Amygdala (tissue), 56 donors: Measurements from ENCODE around the gene KIAA0930.
"Not testable (repeated sequence)": the region's sequence is repeated elsewhere in the genome, so short reads cannot be mapped to it uniquely, and the experiment has no call there.

Source experiments
- DNase-seq, 56 donors: peaks; one replicate each; lab custom pipeline; 2025; lab: John Stamatoyannopoulos, UW

Gene KIAA0930

DNA sequence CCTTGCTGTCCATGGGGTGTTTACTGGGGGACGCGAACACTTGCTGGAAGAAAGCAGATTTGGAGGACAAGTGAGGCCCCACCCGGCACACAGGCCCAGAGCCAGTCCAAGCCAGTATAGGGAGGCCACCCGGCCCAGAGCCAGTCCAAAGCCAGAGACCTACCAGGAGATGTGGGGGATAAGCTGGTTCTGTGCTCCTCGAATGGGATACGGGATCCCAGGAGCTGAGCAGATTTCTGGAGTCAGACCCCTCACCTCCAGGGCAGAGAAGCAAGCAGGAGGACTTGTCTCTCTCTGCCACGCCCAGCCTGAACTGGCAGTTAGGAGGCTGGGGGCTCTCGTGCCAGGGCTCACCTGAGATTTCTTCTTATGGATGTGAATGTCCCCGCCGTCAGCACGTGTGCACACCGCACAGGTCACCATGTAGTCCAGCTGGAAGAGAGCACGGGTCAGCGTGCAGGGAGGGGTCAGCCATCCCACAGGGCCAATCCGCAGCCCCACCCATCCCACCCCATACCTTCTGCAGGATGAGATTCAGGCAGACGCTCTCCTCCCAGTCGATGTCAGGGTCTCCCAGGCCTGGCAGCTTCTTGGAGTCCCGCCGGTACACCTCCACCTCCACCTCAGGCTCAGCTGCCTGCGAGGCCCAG lies 35.3 kb downstream of the KIAA0930 start:
- no peak for DNase-seq

DNA sequence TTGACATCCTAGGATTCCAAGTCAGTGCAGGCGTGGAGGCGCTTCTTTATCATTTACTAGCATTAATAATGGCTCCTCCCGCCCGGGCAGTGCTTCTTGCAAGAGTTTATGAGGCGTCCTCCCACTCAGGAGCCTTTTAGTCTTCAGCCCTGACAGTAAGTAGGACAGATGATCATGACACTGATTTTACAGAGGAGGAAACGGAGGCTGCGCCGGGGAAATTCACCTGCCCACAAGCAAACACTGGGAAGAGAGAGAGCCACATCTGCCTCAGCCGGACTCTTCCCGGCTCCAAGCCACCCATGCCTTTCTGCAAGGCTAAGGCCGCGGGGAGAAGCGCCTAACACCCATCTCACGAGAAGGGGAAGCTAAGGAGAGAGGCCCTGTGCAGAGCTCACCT lies 35.9 kb downstream of the KIAA0930 start:
- DNase-seq: no peak

DNA sequence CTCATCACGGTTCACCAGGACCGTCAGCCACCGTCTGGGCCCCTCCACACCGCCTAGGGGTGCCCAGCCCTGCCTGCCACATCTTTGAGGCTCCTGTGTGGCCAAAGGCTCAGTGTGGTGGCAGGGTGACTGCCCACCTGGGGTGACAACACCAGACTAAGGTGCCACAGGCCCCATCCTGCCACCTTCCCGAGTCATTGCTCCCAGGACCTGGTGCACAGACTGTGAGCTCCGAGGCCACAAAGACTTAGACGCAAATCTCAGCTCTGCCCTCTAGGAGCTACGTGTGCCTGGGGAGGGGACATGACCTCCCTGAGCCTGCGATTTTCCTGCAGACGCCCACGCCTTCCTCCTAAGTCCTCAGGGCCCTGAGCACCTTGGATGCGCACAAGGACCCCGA lies 36.5 kb downstream of the KIAA0930 start:
- DNase-seq: no peak

- no peak for DNase-seq
Observed at GRCh38 chr22:45203150-45203951, 37.3 kb downstream of the KIAA0930 start.

DNA sequence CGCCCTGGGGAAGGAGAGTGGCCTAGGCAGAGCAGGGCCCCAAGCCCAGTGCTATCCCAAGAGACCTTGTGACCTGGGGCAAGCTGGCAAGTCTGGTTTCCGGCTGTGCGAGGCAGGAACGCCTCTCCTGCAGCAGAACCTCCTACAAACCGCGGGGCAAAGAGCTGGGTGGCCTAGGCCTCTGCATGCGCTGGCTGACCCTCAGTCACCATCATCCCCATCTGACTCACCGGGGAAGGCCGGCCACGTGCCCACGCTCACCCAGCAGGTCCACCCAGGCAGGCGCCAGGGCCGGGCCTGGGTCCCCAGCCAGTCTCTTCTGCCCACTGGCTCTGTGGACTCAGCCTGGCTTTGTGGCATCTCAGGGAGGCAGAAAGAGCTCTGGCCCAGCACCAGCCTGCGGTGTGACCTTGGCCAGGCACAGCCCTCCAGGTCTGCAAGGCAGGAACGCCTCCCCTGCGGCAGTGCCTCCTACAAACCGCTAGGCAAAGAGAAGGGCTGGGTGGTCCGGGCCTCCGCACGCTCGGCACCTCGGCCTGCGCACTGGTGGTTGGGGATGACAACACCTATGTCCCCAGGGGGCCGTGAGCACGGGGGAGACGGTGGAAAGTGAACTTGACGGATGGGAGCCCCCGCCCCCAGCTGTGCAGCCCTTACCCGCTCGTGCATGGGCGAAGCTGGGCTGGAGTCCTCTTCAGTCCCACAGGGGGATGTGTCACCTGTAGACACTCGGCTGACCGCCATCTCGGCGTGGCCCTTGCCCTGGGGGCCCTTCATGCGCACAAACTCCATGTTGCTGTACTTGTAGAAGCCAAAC lies 38.2 kb downstream of the KIAA0930 start:
- DNase-seq: no peak

DNA sequence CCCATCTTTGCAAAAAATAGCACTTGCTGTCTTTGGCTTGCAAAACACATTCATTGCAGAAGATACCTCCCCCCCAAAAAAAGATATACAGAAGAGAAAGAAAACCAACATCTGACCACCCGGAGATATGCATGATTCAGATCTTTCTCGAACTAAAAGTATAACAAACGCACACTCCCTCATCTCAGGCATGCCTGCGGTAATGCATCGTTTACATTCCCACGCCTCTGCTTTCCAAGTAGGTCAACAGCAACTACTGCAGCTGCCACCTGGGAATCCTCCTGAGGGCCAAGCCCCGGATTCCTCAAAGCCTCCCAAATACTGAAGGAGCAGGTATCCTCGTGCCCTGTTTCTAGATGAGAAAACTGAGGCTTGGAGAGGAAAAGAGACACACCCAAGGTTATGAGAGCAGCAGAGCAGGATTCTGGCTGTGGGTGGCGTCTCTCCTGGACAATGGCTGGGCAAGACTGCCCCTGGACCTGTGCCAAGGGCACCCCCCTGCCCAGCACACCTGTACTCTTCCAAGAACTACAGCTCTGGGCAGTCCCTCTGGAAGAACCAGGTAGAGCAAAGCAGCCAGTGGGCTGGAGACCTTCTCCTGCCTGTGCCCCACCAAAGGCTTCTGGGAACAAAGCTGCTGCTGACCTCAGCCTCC lies 38.9 kb downstream of the KIAA0930 start:
- no peak for DNase-seq

DNA sequence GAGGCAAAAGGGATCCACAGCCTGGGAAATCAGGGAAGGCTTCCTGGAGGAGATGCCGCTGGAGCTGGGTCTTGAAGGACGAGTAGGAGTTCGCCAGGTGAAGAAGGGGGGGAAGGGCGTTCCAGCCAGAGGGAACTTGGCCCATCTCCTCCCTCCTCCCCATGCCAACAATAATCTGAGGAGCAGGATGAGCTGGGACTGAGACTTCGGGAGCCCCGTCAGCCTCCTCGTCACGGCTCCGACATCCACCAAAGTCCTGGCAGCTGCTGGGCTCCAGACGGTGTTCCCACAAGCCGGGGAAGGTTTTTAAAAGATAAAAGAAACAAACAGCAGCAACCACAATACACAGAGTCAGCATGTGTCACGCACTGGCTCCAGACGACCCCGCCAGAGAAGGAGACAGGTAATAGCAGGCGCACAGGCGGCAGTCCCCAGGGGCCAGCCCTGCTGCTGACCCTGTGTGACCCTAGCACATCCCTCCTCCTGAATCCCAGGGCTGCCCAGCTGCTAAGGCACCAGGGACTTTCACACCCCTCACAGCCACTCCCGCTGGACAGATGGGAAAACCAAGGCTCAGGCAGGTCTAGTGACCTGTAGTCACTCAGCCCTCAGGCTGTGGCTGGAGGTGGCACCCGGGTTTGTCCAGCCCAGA lies 39.7 kb downstream of the KIAA0930 start:
- DNase-seq: no peak

- DNase-seq: no peak
Observed at GRCh38 chr22:45200230-45200629, 40.5 kb downstream of the KIAA0930 start.

DNA sequence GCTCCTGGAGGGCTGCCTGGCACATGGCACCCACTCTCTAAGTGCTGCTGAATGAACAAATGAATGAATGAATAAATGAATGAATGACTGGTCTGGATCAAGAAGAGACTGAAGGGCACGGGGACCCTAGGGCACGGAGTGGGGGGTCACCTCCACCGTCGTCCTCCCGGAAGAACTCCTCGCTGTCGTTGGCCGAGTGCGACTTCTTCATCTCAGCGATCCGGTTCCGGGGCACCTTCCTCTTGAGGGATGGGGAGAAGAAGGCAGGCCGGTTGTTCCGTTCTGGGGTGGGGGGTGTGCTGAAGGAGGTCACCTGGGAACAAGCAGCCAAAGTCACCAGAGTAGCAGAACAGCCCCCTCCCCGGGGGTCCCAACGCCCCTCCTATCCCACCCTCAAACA lies 41.0 kb downstream of the KIAA0930 start:
- DNase-seq: no peak

DNA sequence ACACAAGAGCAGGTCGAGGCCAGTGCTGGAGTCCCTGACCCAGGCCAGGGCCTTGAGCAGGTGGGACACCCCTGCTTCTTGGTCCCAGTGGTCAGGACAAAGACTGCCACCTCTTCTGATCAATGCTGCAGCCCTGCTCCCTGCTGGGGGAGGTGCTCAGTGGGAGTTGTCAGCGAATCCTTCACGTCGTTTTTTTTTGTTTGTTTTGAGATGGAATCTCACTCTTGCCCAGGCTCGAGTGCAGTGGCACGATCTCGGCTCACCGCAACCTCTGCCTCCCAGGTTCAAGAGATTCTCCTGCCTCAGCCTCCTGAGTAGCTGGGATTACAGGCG lies 42.3 kb downstream of the KIAA0930 start:
- DNase-seq: no peak

DNA sequence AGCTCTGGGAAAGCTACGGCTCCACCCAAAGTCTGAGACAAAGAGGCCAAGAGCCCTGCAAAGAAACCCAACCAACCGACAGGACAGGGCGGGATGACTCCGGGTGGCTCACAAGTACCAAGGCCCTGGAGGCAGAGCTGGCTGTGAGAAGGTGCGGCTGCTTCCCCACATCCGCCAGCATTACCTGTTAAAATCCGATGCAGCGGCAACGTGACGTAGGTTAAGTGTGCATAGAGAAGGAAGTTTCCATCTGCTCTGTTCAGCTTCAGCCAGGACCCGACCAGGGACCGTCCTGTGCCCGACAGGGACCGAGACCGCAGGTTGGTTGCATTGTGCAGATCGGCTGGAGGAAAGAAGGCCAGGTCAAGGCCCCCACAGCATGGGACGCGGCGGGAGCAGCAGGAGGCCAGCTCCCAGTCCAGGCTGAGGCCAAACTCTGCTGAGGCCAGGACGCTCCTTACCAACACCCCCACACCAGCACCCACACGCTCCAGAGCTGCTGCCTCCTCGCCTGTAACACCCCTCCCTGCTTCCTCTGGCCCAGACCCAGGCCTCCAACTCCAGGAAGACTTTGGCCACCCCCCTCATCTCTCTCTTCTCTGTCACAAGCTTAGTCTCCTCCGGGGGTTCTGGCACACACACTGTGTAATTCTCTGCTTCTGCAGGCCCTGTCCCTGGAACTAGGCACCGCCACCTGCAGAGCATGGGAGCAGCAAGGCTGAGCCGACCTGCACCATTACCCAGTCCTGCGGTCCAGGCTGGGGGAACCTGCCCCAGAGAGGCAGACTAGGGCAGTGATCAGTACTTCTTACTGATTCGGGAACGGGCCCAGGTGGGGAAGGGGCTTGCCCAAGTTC lies 42.9 kb downstream of the KIAA0930 start:
- DNase-seq: no peak

GRCh38 chr22:45196926-45197605 lies 43.6 kb downstream of the KIAA0930 start:
- no peak for DNase-seq

GRCh38 chr22:45196308-45196707 lies 44.4 kb downstream of the KIAA0930 start:
- DNase-seq: no peak

DNA sequence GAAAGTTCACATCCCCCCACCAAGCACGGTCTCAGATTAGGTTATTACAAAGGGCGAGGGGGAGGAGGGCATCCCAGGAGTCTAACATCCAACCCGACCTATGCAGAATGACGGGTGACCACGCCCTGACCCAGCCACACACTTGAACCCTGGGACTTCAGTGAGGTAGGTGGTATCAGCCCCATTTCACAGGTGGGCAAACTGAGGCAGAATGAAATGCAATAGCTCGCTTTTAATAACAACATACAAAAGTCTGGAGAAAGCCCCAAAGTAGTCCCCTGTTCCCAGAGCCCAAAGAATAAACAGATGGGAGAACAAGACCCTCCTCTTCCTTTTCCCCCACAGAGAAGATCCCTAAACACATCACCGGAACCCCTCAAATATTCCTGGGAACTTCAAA lies 45.1 kb downstream of the KIAA0930 start:
- DNase-seq: no peak

DNA sequence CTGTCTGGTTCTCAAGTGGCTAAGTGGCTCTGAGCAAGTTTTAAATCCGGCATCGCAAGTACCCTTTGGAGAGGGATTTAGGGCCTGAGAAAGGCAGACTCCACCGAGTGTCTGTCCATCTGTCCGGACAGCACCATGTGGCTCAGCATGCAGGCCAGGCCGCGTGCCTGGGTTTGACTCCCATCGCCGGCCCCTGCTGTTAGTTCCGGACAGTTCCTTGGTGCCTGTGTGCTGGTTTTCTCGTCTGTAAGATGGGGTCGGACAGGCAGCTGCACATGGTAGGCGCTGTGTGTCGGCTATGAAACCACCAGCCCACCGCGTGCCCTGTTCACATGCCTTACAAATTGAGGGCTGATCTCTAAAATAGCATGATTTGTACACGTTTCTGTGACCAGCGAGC lies 46.0 kb downstream of the KIAA0930 start:
- no peak for DNase-seq

GRCh38 chr22:45192701-45193187 lies 48.0 kb downstream of the KIAA0930 start:
- no peak for DNase-seq

- not testable (repeated sequence) for DNase-seq
Observed at GRCh38 chr22:45191746-45192145, 48.9 kb downstream of the KIAA0930 start.

DNA sequence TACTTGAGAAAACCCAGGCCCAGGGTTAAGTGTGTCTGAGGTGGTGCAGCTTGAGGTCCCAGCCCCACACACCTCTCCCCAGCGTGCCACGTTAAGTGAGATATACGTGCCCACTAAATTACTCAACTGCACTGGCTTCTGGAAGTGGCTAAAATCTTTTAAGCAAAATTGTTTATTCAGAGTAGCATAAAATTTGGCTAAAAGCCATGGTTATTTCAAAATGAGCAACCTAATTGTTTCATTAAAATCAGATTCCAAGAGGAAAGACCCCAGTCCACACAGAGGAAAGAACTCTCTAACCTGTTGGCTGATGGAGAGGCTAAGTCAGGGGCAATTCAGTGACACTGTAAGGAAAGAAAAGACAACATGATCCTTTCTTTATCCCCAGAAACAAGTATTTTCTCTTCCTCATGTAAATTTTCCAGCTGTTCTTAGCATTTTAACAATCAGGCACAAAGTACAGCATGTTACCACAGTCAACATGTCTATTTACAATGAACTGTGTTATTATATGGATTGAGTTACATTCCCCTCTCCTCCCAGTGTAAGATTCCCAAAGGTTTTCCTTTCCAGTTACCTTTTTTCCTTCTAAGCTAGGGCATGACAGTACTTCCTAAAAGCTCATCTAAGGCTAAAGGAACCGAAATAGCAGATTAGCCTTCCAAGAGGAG lies 50.4 kb downstream of the KIAA0930 start:
- DNase-seq: no peak
